ENCODE results near the gene DOHH. TPM values are rescaled to one million over a fixed set of nuclear protein-coding genes. Genes with fewer than 3 reads are reported as not detected.

Gene DOHH
- total RNA-seq, 1 donor from 2014 or later: 10.1 TPM

DNA sequence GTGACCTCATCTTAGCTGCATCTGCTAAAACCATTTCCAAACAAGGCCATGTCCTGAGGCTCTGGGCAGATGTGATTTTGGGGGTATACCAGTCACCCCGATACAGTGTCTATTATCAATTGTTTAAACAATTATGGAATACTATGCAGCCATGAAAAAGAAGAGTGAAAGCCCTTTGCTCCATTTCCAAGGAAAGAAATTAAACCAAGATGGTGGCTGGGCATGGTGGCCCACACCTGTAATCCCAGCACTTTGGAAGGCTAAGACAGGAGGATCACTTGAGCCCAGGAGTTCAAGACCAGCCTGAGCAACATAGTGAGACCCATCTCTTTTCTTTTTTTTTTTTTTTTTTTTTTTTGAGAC is 39.3 kb upstream of the DOHH start:
- Mint-ChIP-seq H3K27me3 (ENCODE audit: low read depth) (no peaks in the 10 kb centered on the region), H3K36me3 (ENCODE audit: low read depth) (peaks cover 3% of the 10 kb centered on the region), H3K9me3 (ENCODE audit: low read depth) (no peaks in the 10 kb centered on the region), H3K4me1 (ENCODE audit: low read depth) (peaks cover 5% of the 10 kb centered on the region), H3K27ac (ENCODE audit: unreplicated experiment) (no peak overlapping the region), H3K4me3 (ENCODE audit: unreplicated experiment) (no peak overlapping the region)
- DNase-seq (ENCODE audit: low spot score): no peak
- no peak for TF ChIP-seq CTCF (IDR thresholded peaks at IDR 0.05)

- H3K4me3 Mint-ChIP-seq (ENCODE audit: unreplicated experiment): no peak within 1 kb of the TSS
- TF ChIP-seq CTCF (IDR thresholded peaks at IDR 0.05): no peak
- peaks cover 5% of the 10 kb centered on the region for H3K4me1 Mint-ChIP-seq (ENCODE audit: low read depth)
- H3K27ac Mint-ChIP-seq (ENCODE audit: unreplicated experiment): peak within 1 kb of the TSS; percentile 32
- H3K36me3 Mint-ChIP-seq (ENCODE audit: low read depth): peaks cover 5% of the 10 kb centered on the region
- DNase-seq (ENCODE audit: low spot score): no peak
- no peaks in the 10 kb centered on the region for H3K9me3 Mint-ChIP-seq (ENCODE audit: low read depth)
- no peaks in the 10 kb centered on the region for H3K27me3 Mint-ChIP-seq (ENCODE audit: low read depth)
These were observed 38.7 kb upstream of the DOHH start, which contains the start of gene TEKTIP1 for GRCh38 chr19:3538965-3539755. TEKTIP1 (plus strand) TSS chr19:3539174; CDS start chr19:3539178, 4 bp downstream.

DNA sequence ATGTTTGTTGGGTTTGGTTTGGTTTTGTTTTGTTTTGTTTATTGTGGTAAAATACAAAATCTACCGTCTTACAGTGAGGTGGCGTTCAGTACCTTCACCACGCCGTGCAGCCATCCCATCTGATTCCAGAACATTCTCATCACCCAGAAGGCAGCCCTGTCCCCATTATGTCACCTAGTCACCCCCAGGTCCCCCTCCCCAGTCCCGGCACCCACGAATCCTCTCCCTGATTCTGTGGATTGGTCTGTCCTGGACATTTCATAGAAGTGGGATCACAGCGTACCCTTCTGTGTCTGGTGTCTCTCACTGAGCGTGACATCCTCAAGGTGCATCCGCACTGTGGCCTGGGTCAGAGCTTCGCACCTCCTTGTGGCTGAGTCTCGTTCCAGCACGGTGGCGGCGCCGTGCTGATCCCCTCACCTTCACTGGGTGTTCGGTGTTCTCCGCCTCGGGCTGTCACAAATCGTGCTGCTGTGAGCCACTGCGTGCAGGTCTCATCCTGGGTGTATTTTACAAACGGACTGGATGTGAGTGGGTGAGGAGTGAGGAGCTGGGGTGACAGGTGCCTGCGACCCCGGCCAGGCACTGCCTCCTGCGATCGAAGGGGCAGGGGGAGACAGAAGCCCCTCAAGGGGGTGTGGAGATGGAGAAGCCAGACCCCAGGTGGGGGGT is 37.9 kb upstream of the DOHH start:
- H3K27me3 Mint-ChIP-seq (ENCODE audit: low read depth): no peaks in the 10 kb centered on the region
- no peak overlapping the region for H3K27ac Mint-ChIP-seq (ENCODE audit: unreplicated experiment)
- peaks cover 7% of the 10 kb centered on the region for H3K36me3 Mint-ChIP-seq (ENCODE audit: low read depth)
- TF ChIP-seq CTCF (IDR thresholded peaks at IDR 0.05): no peak
- no peak overlapping the region for H3K4me3 Mint-ChIP-seq (ENCODE audit: unreplicated experiment)
- no peak for DNase-seq (ENCODE audit: low spot score)
- H3K9me3 Mint-ChIP-seq (ENCODE audit: low read depth): no peaks in the 10 kb centered on the region
- peaks cover 5% of the 10 kb centered on the region for H3K4me1 Mint-ChIP-seq (ENCODE audit: low read depth)

DNA sequence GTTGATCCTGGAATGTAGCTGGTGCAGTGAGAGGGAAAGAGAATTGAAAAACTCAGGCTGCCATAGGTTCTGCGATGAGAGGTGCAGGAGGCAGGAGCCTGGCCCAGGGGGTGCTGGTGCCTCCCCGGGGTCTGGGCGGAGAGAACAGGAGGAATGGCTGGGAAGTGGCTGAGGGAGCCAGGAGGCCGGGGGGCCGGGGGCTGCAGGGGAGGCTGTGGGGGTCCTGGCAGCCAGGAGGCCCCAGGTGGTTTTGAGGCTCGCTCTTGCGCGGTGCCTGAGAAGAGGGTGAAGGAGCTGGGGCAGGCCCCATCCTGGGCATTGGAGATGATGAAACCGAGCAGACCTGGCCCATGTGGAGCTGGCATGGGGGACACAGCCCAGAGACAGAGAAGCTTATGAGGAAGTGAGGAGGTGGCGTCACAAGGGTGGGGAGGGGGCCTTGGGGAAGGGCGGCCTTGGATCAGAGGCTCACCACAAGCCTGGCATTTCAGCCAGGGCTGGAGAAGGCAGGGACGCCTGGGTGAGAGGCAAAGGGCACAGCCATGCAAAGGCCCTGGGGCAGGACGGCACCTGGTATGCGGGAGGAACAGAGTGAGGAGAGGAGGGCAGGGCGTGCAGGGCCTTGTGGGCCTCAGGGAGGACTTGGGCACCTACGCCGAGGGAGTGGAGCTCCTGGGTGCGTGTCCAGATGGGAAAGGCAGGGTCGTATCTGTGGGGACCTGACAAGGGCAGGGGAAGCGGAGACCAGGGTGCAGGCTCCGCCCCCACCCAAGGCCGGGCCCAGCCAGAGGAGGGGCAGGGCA is 37.2 kb upstream of the DOHH start:
- H3K4me1 Mint-ChIP-seq (ENCODE audit: low read depth): peaks cover 5% of the 10 kb centered on the region
- peak overlapping the region; percentile 32 for H3K27ac Mint-ChIP-seq (ENCODE audit: unreplicated experiment)
- no peaks in the 10 kb centered on the region for H3K27me3 Mint-ChIP-seq (ENCODE audit: low read depth)
- DNase-seq (ENCODE audit: low spot score): no peak
- no peak for TF ChIP-seq CTCF (IDR thresholded peaks at IDR 0.05)
- H3K4me3 Mint-ChIP-seq (ENCODE audit: unreplicated experiment): no peak overlapping the region
- peaks cover 7% of the 10 kb centered on the region for H3K36me3 Mint-ChIP-seq (ENCODE audit: low read depth)
- H3K9me3 Mint-ChIP-seq (ENCODE audit: low read depth): no peaks in the 10 kb centered on the region

DNA sequence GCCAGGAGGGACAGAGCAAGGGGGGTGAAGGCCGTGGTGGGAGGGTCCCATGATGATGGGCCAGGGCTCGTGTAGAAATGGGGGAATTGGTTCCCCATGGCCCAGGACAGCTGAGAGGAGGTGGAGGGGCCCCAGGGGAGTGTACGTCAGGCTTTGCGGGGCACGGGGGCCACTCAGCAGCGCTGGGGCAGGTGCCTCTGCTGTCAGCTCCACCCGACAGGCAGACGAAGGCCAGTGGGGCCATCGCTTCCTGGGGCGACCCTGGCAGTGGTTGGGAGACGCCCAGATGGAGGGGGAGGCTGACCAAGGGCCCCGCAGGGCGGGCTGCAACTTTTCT is 36.6 kb upstream of the DOHH start:
- H3K27ac Mint-ChIP-seq (ENCODE audit: unreplicated experiment): no peak overlapping the region
- H3K4me3 Mint-ChIP-seq (ENCODE audit: unreplicated experiment): no peak overlapping the region
- no peak for TF ChIP-seq CTCF (IDR thresholded peaks at IDR 0.05)
- H3K9me3 Mint-ChIP-seq (ENCODE audit: low read depth): no peaks in the 10 kb centered on the region
- peaks cover 5% of the 10 kb centered on the region for H3K4me1 Mint-ChIP-seq (ENCODE audit: low read depth)
- no peaks in the 10 kb centered on the region for H3K27me3 Mint-ChIP-seq (ENCODE audit: low read depth)
- no peak for DNase-seq (ENCODE audit: low spot score)
- peaks cover 9% of the 10 kb centered on the region for H3K36me3 Mint-ChIP-seq (ENCODE audit: low read depth)

Measured in chondrocyte (in vitro differentiated cells).